ENCODE results near the gene NMBR. TPM values are rescaled to one million over a fixed set of nuclear protein-coding genes. Genes with fewer than 3 reads are reported as not detected.

Gene NMBR
- total RNA-seq, 1 experiment from 2014 or later, result not detected

- peaks cover 16% of the 10 kb centered on the region for H3K36me3 ChIP-seq (ENCODE audit: control insufficient read depth, insufficient read depth, low read length)
- no peak overlapping the region for H3K4me3 ChIP-seq (ENCODE audit: low read depth in 2 of 2, low read length in 2 of 2)
- ChIA-PET POLR2A (no interaction called here), CTCF (no interaction called here)
- in situ Hi-C loops (cut with HindIII; ENCODE audit: low pct_unique_long_range_greater_than_20kb, low sequenced_read_pairs) (no loop called here), intact Hi-C loops (cut with micrococcal nuclease; ENCODE audit: unreplicated experiment) (no loop called here)
- BruUV-seq (replicated peaks), result no TSS peak
- no peak for ATAC-seq
- H3K27me3 ChIP-seq (ENCODE audit: control insufficient read depth, insufficient read depth, low read length), result no peaks in the 10 kb centered on the region
- no peak for DNase-seq (ENCODE audit: low read depth, low spot score)
- no peak for TF ChIP-seq SIN3A (IDR thresholded peaks at IDR 0.05; ENCODE audit: borderline replicate concordance, insufficient read depth, low read depth, low read length)
- TF ChIP-seq REST (IDR thresholded peaks at IDR 0.05; ENCODE audit: insufficient read depth in 1 of 2, low read depth in 2 of 2, low read length in 1 of 2), result no peak
- TF ChIP-seq TCF7L2 (IDR thresholded peaks at IDR 0.05; ENCODE audit: low read depth, low read length), result no peak
- no peak for TF ChIP-seq CTCF (IDR thresholded peaks at IDR 0.05)
- TF ChIP-seq POLR2AphosphoS5 (IDR thresholded peaks at IDR 0.05; ENCODE audit: low read depth, low read length), result no peak
- H3K4me1 ChIP-seq (ENCODE audit: control insufficient read depth, insufficient read depth, low read length), result peaks cover 2% of the 10 kb centered on the region; the same call in 1 of the 2 replicates
- H3K27ac ChIP-seq (ENCODE audit: low read length), result no peak overlapping the region
- no peaks in the 10 kb centered on the region for H3K9me3 ChIP-seq (ENCODE audit: control insufficient read depth, insufficient read depth, low read depth, low read length)
Measured at GRCh38 chr6:142193621-142194020, 46.7 kb upstream of the NMBR start.

- Histone ChIP-seq H3K36me3 (ENCODE audit: control insufficient read depth, insufficient read depth, low read length) (peaks cover 14% of the 10 kb centered on the region; the same call in 1 of the 2 replicates), H3K4me1 (ENCODE audit: control insufficient read depth, insufficient read depth, low read length) (peaks cover 2% of the 10 kb centered on the region; the same call in 1 of the 2 replicates), H3K27me3 (ENCODE audit: control insufficient read depth, insufficient read depth, low read length) (no peaks in the 10 kb centered on the region), H3K4me3 (ENCODE audit: low read depth in 2 of 2, low read length in 2 of 2) (no peak overlapping the region), H3K9me3 (ENCODE audit: control insufficient read depth, insufficient read depth, low read depth, low read length) (no peaks in the 10 kb centered on the region), H3K27ac (ENCODE audit: low read length) (no peak overlapping the region)
- DNase-seq (ENCODE audit: low read depth, low spot score), result no peak
- TF ChIP-seq TCF7L2 (IDR thresholded peaks at IDR 0.05; ENCODE audit: low read depth, low read length) (no peak), POLR2AphosphoS5 (IDR thresholded peaks at IDR 0.05; ENCODE audit: low read depth, low read length) (no peak), CTCF (IDR thresholded peaks at IDR 0.05) (no peak), REST (IDR thresholded peaks at IDR 0.05; ENCODE audit: insufficient read depth in 1 of 2, low read depth in 2 of 2, low read length in 1 of 2) (no peak), SIN3A (IDR thresholded peaks at IDR 0.05; ENCODE audit: borderline replicate concordance, insufficient read depth, low read depth, low read length) (no peak)
- CTCF ChIA-PET, result no interaction called here
- intact Hi-C loops (cut with micrococcal nuclease; ENCODE audit: unreplicated experiment), result no loop called here
- in situ Hi-C loops (cut with HindIII; ENCODE audit: low pct_unique_long_range_greater_than_20kb, low sequenced_read_pairs), result no loop called here
- no TSS peak for BruUV-seq (replicated peaks)
- POLR2A ChIA-PET, result no interaction called here
- ATAC-seq, result no peak
Measured at GRCh38 chr6:142192343-142192742, 45.4 kb upstream of the NMBR start.

Measured in Panc1 (cell line).